ENCODE data around the gene TP63.

GRCh38 chr3:189698811-189699210, 67.6 kb downstream of the TP63 start:
- TF ChIP-seq CTCF (conservative IDR thresholded peaks at IDR 0.05; ENCODE audit: low read depth, low read length) (no peak), EZH2 (IDR thresholded peaks at IDR 0.05; ENCODE audit: borderline replicate concordance, low read depth, low read length, poor library complexity, severe bottlenecking) (no peak)
